Mesangial cell (primary cell): ENCODE data around the gene GPR148. TPM values are rescaled to one million over a fixed set of nuclear protein-coding genes. Genes with fewer than 3 reads are reported as not detected.

Experiments used
- total RNA-seq: library from RNA; depleted of rRNA; stranded (reverse); fragments of >200 nt; gene quantifications from 2 replicates; pipeline ENCODE4 v1.2.3, GENCODE V29; 2015

GPR148 gene, protein sequence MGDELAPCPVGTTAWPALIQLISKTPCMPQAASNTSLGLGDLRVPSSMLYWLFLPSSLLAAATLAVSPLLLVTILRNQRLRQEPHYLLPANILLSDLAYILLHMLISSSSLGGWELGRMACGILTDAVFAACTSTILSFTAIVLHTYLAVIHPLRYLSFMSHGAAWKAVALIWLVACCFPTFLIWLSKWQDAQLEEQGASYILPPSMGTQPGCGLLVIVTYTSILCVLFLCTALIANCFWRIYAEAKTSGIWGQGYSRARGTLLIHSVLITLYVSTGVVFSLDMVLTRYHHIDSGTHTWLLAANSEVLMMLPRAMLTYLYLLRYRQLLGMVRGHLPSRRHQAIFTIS
- not detected in 2 replicates for total RNA-seq

DNA sequence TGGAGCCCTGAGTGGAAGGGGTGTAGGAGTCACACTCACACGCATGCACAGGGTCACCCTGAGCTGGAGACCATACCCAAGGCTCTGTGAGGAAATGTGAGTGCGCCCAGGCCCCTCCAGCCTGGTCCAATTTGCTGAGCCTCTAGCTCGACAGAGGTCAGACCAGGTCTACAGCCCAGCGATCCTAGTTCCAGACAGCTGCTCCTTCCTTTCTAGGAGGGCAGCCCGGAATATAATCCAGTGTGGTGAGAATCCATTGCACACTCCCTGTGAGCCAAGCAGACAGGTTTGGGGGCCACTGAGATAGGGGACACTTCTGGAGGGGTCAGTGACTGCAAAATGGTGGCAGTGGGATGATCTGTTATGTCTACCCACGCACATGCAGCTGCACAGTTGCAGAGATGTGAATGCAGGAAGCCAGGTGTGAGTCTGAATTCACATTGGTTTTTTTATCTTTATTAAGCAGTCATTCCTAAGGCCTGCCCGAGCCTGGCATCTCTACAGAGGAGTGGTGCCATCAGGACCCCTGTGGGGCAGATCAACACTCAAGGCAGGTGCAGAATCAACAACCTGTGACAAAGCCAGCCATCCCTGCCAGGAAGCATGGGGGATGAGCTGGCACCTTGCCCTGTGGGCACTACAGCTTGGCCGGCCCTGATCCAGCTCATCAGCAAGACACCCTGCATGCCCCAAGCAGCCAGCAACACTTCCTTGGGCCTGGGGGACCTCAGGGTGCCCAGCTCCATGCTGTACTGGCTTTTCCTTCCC lies at the start of gene GPR148:
GPR148 (plus strand) TSS at position 522 of the 768 bp plus-strand sequence; CDS start at position 604, 82 bp downstream.

DNA sequence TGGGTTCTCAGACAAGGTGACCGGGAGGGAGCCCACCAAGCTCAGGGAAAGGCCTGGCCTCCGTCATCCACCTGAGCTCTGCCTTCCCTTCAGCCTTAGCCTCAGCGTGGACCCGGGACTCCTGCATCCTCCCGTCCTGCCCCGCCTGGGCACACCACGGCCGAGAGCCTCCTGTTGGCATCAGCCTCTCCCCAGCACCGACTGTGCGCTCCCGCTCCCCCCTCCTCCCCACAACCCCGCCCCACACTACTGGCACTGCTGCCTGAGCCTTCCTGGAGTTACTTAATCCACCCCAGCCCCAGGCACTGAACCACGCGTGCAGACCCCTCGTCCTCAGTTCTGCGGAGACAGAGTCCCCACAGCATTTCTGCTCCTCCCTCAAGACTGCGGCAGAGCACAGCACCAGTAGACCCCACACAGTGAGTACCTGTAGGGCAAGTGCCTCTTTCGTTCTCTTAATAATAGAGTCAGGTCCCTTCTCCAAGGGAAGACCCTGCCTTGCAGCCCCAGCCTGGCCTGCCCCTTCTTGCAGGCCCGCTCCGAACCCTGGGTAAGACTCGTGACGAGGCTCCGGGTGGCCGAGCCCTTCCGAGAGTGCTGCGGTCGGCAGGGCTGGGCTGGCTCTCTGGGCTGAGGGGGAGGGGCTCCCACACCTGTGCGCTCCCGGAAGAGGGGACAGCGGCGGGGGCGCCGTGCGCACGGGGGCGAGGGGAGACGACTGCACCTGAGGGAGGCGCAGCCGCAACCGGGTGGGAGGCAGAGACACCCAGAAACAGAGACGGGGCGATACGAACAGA lies 26.6 kb downstream of the GPR148 start, which contains the start of gene AMER3:
AMER3 (plus strand) TSS at position 285 of the 797 bp plus-strand sequence. CDS start 6,533 bp downstream, outside the sequence.

Other genes with a start within 250 kb of the GPR148 start
- not detected in 2 replicates for gene POTEI, start 219.7 kb upstream of the GPR148 start, total RNA-seq
- gene CFC1B, start 207.8 kb upstream of the GPR148 start, total RNA-seq, result not detected in 2 replicates
- gene CFC1, start 129.5 kb upstream of the GPR148 start, total RNA-seq, result not detected in 2 replicates
- not detected in 2 replicates for gene POTEJ, start 117.6 kb upstream of the GPR148 start, total RNA-seq
- not detected in 2 replicates for gene AMER3, start 26.5 kb downstream of the GPR148 start, total RNA-seq
- gene ARHGEF4, start 107.8 kb downstream of the GPR148 start, total RNA-seq, result 1.1 and 4.4 TPM in 2 replicates